ENCODE data around the gene VEZF1. TPM values are rescaled to one million over a fixed set of nuclear protein-coding genes. Genes with fewer than 3 reads are reported as not detected.

Gene VEZF1
- total and polyA plus RNA-seq, 2 of the 8 experiments (the other 6 are each of a cell fraction or from before 2014, with no cell fraction given): 28.9 to 61.9 TPM

DNA sequence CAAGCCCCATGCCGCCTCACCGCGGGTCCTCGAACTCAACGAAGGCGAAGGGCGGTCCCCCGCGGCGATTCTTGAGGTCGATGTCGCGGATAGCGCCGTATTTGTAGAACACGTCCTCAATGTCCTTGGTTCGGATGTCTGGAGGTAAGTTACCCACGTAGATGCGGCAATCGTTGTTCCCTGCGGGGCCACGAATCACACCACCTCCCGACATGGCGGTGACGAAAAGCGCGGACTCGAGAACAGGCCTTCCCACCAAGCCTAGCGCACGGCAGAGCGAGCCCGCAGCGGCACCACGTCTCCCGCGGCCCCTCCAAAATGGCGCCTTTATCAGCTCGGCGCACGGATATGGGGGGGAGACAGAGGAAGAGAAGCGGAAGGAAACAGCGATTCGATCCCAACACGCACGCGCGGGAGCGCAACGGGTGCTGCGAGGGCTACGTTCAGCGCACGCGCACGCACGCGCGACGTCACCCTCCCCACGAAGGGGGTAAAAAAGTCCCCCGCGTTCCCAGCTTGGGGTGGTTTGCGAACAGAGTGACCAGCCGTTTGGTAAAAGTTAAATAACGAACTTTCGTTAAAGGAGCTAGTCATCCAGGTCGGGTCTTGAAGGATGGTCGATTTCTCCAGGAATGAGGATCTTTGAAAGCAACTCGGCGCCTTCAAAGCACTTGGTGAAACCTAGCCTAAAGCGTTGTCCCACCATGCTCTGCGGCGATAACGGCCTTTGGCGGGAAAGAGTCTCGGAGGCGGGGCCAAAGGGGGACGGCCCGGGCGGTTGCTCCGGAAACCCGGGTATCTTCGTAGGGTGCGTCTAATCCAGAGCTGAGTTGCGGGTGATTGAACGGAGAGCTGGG lies 19.1 kb upstream of the VEZF1 start, which contains the start of gene SRSF1 (continued):
- TF ChIP-seq, protein P1, sequence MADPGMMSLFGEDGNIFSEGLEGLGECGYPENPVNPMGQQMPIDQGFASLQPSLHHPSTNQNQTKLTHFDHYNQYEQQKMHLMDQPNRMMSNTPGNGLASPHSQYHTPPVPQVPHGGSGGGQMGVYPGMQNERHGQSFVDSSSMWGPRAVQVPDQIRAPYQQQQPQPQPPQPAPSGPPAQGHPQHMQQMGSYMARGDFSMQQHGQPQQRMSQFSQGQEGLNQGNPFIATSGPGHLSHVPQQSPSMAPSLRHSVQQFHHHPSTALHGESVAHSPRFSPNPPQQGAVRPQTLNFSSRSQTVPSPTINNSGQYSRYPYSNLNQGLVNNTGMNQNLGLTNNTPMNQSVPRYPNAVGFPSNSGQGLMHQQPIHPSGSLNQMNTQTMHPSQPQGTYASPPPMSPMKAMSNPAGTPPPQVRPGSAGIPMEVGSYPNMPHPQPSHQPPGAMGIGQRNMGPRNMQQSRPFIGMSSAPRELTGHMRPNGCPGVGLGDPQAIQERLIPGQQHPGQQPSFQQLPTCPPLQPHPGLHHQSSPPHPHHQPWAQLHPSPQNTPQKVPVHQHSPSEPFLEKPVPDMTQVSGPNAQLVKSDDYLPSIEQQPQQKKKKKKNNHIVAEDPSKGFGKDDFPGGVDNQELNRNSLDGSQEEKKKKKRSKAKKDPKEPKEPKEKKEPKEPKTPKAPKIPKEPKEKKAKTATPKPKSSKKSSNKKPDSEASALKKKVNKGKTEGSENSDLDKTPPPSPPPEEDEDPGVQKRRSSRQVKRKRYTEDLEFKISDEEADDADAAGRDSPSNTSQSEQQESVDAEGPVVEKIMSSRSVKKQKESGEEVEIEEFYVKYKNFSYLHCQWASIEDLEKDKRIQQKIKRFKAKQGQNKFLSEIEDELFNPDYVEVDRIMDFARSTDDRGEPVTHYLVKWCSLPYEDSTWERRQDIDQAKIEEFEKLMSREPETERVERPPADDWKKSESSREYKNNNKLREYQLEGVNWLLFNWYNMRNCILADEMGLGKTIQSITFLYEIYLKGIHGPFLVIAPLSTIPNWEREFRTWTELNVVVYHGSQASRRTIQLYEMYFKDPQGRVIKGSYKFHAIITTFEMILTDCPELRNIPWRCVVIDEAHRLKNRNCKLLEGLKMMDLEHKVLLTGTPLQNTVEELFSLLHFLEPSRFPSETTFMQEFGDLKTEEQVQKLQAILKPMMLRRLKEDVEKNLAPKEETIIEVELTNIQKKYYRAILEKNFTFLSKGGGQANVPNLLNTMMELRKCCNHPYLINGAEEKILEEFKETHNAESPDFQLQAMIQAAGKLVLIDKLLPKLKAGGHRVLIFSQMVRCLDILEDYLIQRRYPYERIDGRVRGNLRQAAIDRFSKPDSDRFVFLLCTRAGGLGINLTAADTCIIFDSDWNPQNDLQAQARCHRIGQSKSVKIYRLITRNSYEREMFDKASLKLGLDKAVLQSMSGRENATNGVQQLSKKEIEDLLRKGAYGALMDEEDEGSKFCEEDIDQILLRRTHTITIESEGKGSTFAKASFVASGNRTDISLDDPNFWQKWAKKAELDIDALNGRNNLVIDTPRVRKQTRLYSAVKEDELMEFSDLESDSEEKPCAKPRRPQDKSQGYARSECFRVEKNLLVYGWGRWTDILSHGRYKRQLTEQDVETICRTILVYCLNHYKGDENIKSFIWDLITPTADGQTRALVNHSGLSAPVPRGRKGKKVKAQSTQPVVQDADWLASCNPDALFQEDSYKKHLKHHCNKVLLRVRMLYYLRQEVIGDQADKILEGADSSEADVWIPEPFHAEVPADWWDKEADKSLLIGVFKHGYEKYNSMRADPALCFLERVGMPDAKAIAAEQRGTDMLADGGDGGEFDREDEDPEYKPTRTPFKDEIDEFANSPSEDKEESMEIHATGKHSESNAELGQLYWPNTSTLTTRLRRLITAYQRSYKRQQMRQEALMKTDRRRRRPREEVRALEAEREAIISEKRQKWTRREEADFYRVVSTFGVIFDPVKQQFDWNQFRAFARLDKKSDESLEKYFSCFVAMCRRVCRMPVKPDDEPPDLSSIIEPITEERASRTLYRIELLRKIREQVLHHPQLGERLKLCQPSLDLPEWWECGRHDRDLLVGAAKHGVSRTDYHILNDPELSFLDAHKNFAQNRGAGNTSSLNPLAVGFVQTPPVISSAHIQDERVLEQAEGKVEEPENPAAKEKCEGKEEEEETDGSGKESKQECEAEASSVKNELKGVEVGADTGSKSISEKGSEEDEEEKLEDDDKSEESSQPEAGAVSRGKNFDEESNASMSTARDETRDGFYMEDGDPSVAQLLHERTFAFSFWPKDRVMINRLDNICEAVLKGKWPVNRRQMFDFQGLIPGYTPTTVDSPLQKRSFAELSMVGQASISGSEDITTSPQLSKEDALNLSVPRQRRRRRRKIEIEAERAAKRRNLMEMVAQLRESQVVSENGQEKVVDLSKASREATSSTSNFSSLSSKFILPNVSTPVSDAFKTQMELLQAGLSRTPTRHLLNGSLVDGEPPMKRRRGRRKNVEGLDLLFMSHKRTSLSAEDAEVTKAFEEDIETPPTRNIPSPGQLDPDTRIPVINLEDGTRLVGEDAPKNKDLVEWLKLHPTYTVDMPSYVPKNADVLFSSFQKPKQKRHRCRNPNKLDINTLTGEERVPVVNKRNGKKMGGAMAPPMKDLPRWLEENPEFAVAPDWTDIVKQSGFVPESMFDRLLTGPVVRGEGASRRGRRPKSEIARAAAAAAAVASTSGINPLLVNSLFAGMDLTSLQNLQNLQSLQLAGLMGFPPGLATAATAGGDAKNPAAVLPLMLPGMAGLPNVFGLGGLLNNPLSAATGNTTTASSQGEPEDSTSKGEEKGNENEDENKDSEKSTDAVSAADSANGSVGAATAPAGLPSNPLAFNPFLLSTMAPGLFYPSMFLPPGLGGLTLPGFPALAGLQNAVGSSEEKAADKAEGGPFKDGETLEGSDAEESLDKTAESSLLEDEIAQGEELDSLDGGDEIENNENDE (IDR thresholded peaks at IDR 0.05; ENCODE audit: insufficient replicate concordance, low read length): no peak
- TF ChIP-seq CHD1 (IDR thresholded peaks at IDR 0.05; ENCODE audit: low read depth, low read length): peak; percentile 72
- peak; percentile 70 for TF ChIP-seq ASH2L (IDR thresholded peaks at IDR 0.05; ENCODE audit: low read length)
- TF ChIP-seq KDM4A (IDR thresholded peaks at IDR 0.05; ENCODE audit: low read depth, low read length, severe bottlenecking): peak; percentile 40
- TF ChIP-seq YY1 (IDR thresholded peaks at IDR 0.05; ENCODE audit: low read depth, low read length): peak; percentile 97
- no peak for TF ChIP-seq SIX5 (IDR thresholded peaks at IDR 0.05; ENCODE audit: low read depth, low read length)
- TF ChIP-seq, protein P2, sequence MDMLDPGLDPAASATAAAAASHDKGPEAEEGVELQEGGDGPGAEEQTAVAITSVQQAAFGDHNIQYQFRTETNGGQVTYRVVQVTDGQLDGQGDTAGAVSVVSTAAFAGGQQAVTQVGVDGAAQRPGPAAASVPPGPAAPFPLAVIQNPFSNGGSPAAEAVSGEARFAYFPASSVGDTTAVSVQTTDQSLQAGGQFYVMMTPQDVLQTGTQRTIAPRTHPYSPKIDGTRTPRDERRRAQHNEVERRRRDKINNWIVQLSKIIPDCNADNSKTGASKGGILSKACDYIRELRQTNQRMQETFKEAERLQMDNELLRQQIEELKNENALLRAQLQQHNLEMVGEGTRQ (IDR thresholded peaks at IDR 0.05; ENCODE audit: low read length): 0 out of 2 replicates have a peak, but pooled peaks have one; percentile 8
- TF ChIP-seq TCF12 (IDR thresholded peaks at IDR 0.05; ENCODE audit: low read depth, low read length): no peak
- TF ChIP-seq SIRT6 (IDR thresholded peaks at IDR 0.05; ENCODE audit: low read length): no peak
- peak; percentile 98 for TF ChIP-seq POLR2AphosphoS5 (IDR thresholded peaks at IDR 0.05; ENCODE audit: low read depth, low read length)

Measured in H1 (cell line).